Fibroblast of skin of right quadriceps (primary cell): ENCODE results near the gene ZNF579.

ENCODE experiments used
- DNase-seq: peaks from one replicate; pipeline ENCODE4 v3.0.0-alpha.2; 2013

The ZNF579 gene

DNA sequence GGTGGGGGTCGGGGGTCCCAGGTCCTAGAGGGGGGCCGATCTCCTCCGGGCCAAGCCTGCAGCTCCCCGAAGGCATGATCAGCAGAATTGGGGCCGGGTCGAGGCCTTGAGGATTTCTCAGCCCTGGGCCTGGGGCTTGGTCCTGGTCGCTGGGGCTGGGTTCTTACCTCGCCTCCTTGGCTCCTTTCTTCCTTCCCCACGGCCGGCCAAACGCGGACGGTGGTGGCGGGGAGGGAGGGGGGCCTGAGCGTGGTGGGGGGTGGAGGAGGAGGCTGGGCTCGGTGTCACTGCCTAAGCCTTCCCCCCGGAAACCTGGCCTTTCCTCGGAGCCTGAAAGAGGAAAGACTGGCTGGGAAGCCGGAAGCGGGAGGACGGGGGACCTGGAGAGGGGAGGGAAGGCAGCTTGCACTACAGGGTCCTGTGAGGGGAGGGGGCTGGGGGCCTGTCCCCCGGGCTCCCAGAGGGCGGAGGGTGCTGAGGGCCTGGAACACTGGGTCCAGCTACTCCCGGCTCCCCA lies at the start of gene ZNF579:
Gene ZNF579, minus strand, starts transcription at position 221 of the 517 bp plus-strand sequence. CDS start 1,209 bp downstream, outside the sequence.
- DNase-seq: peak; percentile 90

DNA sequence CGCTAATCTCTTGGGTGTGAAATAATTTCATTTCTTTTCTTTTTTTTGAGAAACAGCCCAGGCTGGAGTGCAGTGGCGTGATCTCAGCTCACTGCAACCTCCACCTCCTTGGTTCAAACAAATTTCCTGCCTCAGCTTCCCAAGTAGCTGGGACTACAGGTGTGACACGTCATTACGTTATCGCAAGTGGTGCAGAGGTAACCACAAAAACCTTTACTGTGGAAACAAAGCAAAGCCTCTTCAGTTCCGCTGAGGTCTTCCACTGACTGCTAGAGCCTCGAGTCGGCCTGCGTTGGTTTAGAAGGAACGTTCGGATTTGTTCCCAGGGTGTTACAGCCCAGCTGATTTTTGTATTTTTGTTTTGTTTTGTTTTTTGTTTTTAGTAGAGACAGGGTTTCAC lies 45.7 kb upstream of the ZNF579 start:
- DNase-seq: no peak

DNA sequence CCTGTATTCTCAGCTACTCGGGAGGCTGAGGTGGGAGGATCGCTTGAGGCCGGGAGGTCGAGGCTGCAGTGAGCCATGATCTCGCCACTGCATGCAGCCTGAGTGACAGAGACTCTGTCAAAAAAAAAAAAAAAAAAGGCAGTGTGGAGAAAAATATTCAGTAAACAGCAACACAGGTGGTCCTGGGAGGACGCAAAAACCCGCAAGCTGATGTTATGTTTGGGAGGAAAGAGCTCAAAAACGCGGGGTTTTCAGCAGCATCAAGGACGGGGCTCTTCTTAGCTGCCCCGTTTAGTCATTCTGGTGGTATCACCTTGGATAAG lies 44.3 kb upstream of the ZNF579 start:
- no peak for DNase-seq

DNA sequence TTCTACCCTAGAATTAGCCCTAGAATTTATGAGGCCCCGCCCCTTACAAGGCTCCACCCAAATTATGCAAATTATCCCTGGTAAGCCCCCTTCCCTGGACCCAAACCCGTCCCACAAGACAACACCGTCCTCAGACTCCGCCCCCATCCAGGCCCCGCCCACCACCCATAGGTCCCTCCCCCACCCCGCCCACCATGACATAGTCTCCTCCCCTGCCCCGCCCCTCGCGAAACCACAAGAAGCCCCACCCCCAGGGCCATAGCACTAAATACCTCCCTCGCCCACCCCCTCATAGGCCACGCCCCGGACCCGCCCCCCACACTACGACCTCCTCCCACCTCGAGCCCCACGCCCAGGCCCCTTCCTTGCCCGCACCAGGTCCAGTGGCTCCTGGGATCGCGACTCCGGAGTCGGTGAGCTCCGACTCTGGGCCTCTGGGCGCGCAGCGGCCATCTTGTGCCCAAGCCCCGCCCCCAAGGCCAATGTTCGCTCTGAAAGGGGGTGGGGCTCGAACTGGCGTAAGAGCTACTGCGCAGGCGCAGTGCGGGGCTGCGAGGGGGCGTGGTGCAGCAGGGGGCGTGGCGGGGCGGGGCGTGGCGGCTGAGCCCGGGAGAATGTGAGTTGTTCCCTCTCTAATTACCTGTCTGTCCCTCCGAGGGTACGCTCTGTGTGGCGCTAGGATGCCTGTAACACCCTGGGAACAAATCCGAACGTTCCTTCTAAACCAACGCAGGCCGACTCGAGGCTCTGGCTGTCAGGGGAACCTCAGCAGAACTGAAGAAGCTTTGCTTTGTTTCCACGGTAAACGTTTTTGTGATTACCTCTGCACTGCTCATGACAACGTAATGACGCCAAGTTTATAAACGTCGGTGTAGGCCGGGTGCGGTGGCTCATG lies 43.7 kb upstream of the ZNF579 start, which contains the start of gene ZNF784:
Gene ZNF784, minus strand, starts transcription at position 458 of the 895 bp plus-strand sequence. Its CDS starts 5 bp downstream, at position 453.
- DNase-seq: peak; percentile 91

GRCh38 chr19:55623561-55623960 lies 42.9 kb upstream of the ZNF579 start:
- DNase-seq: no peak

DNA sequence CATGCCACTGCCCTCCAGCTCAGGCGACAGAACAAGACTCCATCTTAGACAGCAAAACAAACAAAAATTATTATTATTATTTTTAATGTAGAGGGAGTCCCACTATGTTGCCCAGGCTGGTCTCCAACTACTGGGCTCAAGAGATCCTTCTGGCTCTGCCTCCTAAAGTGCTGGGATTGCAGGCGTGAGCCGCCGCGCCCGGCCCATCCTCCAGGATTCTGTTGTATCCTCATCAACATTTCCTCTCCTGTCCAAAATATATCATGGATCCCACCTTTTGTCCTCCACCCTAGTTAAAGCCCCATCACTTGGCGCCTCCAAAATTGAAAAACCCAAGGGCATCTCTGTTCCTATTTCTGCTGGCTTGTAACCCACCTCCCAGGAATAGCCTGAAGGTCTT lies 42.5 kb upstream of the ZNF579 start:
- DNase-seq: no peak

DNA sequence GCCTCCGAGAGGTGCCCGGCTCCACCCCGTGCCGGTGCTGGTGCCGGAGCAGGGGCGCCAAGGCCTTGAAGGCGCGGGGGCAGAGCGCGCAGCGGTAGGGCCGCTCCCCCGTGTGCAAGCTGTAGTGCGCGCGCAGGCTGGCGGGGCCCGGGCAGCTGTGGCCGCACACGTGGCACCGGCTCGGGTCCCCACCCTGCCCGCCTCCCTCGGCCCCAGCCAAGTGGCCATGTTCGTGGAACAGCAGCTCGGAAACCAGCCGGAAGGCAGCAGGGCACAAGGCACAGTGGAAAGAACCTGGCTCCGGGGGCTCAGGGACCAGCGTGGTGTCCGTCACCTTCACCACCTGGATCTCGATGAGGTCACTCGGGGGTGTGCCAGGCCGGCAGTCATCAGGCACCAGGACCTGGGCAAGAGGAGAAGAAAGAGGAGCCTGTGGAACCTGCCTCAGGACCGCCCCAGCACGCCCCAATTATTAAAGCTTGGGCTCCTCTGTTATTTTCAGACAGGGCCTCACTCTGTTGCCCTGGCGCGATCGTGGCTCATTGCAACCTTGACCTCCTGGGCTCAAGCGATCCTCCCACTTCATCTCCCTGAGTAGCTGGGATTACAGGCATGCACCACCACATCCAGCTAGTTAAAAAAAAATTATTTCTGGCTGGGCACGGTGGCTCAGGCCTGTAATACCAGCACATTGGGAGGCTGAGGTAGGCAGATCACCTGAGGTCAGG lies 41.8 kb upstream of the ZNF579 start:
- DNase-seq: no peak

GRCh38 chr19:55621673-55622231 lies 41.1 kb upstream of the ZNF579 start:
- DNase-seq: no peak

DNA sequence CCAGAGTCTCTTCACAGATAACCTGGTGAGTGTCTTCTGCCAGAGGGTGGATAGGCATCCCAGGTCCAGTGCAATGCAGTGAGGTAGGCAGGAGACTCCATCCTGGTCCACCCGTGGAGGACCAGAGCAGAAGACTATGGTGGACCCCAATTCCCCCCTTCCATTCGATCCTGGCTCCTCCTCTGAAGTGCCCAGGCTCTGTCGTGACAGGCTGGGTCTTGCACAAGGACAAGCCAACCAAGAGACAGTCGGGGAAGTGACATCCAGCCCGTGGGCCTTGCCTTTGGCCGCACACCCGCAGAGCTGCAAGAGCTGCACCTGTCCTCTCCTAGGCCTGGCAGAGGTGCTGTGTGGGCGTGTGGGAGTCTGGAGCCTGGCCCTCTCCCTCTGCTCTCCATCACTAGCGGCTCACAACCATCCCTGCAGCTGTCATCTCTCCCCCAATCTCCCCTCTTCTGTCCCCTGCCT lies 40.6 kb upstream of the ZNF579 start:
- DNase-seq: no peak

GRCh38 chr19:55620410-55621204 lies 40.0 kb upstream of the ZNF579 start:
- peak; percentile 84 for DNase-seq

DNA sequence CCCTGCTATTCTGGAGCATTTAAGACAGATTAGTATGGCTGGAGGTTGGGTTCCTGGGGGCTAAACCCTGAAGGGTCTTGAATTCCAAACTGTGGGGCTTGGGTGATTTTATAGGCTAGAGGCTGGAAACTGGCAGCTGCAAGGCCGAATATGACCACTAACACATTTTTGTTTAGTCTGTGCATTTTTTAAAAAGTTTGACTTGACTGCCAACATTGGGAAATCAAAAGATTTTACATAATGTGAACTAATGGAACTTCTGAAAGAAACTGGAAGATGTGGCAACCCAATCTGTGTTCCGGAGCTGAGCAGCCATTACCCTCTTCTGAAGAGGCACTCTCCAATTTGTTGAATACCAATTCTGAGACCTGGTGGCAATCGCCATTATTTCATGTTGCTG lies 38.6 kb upstream of the ZNF579 start:
- no peak for DNase-seq

DNA sequence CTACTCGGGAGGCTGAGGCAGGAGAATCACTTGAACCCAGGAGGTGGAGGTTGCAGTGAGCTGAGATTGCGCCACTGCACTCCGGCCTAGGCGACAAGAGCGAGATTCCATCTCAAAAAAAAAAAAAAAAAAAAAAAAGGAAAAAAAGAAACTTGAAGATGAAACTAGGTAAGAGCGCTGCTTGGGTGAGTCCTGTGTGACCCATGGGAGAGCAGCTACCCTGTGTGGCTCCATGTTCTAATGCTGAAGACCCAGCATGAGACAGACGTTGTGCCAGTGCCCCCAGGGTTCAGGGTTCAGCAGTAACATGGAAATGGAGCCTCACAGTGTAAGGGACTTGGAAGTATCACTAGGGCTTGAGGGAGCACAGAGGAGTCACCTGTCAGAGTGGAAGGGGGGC lies 37.8 kb upstream of the ZNF579 start:
- DNase-seq: no peak

GRCh38 chr19:55617426-55617825 lies 36.8 kb upstream of the ZNF579 start:
- no peak for DNase-seq

GRCh38 chr19:55616395-55616875 lies 35.8 kb upstream of the ZNF579 start:
- DNase-seq: no peak

DNA sequence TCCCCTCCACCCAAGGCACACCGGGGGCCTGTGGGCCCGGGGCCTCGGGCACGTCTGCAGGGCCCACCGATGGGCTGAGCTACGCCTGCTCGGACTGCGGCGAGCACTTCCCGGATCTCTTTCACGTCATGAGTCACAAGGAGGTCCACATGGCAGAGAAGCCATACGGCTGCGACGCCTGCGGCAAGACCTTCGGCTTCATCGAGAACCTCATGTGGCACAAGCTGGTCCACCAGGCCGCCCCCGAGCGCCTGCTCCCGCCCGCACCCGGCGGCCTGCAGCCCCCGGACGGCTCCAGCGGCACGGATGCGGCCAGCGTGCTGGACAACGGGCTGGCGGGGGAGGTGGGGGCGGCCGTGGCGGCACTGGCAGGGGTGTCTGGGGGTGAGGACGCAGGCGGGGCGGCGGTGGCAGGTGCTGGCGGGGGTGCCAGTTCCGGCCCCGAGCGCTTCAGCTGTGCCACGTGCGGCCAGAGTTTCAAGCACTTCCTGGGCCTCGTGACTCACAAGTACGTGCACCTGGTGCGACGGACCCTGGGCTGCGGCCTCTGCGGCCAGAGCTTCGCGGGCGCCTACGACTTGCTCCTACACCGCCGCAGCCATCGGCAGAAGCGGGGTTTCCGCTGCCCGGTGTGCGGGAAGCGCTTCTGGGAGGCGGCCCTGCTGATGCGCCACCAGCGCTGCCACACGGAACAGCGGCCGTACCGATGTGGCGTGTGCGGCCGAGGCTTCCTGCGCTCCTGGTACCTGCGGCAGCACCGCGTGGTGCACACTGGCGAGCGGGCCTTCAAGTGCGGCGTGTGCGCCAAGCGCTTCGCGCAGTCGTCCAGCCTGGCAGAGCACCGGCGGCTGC lies 35.1 kb upstream of the ZNF579 start:
- no peak for DNase-seq

- no peak for DNase-seq
These were observed 34.3 kb upstream of the ZNF579 start for GRCh38 chr19:55614711-55615542.

GRCh38 chr19:55613930-55614710 lies 33.5 kb upstream of the ZNF579 start:
- no peak for DNase-seq

DNA sequence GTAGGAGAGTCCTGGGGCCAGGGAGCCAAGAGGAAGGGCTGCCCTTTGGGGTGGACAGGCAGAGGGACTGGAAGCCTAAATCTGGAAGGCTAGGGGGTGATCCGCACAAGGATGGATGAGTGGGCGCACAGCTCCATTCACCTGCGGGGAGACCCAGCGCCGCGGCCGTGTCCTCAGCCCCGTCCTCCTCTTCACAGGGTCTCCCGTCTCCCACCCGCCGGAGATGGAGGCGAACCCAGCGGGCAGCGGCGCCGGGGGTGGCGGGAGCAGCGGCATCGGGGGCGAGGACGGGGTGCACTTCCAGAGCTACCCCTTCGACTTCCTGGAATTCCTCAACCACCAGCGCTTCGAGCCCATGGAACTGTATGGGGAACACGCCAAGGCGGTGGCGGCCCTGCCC lies 32.7 kb upstream of the ZNF579 start:
- no peak for DNase-seq

GRCh38 chr19:55611983-55612645 lies 31.5 kb upstream of the ZNF579 start:
- no peak for DNase-seq
